Measurements from ENCODE around the gene CLRN2. TPM values are rescaled to one million over a fixed set of nuclear protein-coding genes. Genes with fewer than 3 reads are reported as not detected.

Gene CLRN2
- not detected in 2 replicates for polyA plus RNA-seq

GRCh38 chr4:17514865-17515264, at the start of gene CLRN2:
TSS of gene CLRN2 (plus strand) at chr4:17515165. CDS start at chr4:17515267, 102 bp downstream.

GRCh38 chr4:17511950-17512795, 2.8 kb upstream of the CLRN2 start, which contains the start of gene QDPR:
TSS of gene QDPR (minus strand) at chr4:17512090. CDS start at chr4:17512054, 36 bp downstream.

Other genes starting within 250 kb of the CLRN2 start
- gene QDPR, start 3.1 kb upstream of the CLRN2 start, polyA plus RNA-seq: 104 and 120 TPM in 2 replicates
- 60.4 and 60.9 TPM in 2 replicates for gene LAP3, start 62.0 kb downstream of the CLRN2 start, polyA plus RNA-seq
- gene MED28, start 99.5 kb downstream of the CLRN2 start, polyA plus RNA-seq: 46.1 and 68.9 TPM in 2 replicates

Measured in Purkinje cell (primary cell).